HL-60 (cell line): ENCODE measurements around the gene SLA2.

ENCODE experiments used
- DNase-seq, 2 experiments: peaks; one replicate each; pipeline ENCODE4 v3.0.0-alpha.2; 2010 to 2020; ENCODE audit warnings: low read depth in 1 of 2, low spot score in 1 of 2
- H3K27ac ChIP-seq: fragments of 250-450 bp; sonication (Bioruptor Pico); replicated peaks from 2 replicates; pipeline ENCODE4 v1.5.1; 2020; ENCODE audit warnings: mild to moderate bottlenecking, moderate library complexity
- H3K27me3 ChIP-seq: fragments of 250-450 bp; sonication (Bioruptor Pico); 2 replicates; pipeline ENCODE4 v1.5.1; 2021; ENCODE audit warnings: mild to moderate bottlenecking, moderate library complexity; ENCODE audit not compliant: insufficient read depth, poor library complexity, severe bottlenecking
- H3K4me3 ChIP-seq: replicated peaks from 2 replicates; pipeline ENCODE4 v1.5.1; 2011; ENCODE audit warnings: mild to moderate bottlenecking, control low read depth, low read length; ENCODE audit not compliant: insufficient read depth
- GABPA ChIP-seq: IDR thresholded peaks from 2 replicates; pipeline ENCODE4 v1.6.1; 2012; ENCODE audit warnings: low read depth
- POLR2AphosphoS5 ChIP-seq: IDR thresholded peaks from 2 replicates; pipeline ENCODE4 v1.6.1; 2012; ENCODE audit warnings: low read depth
- SPI1 ChIP-seq: IDR thresholded peaks from 2 replicates; pipeline ENCODE4 v1.6.1; 2012; ENCODE audit warnings: low read depth, mild to moderate bottlenecking, borderline replicate concordance
- TF ChIP-seq, protein P1 (sequence below): IDR thresholded peaks from one replicate; pipeline ENCODE4 v1.5.1; 2011; ENCODE audit warnings: low read length, control low read depth, inconsistent platforms; ENCODE audit not compliant: insufficient read depth
- TF ChIP-seq, protein P2 (sequence below): IDR thresholded peaks from 2 replicates; pipeline ENCODE4 v1.6.1; 2012; ENCODE audit warnings: low read depth; ENCODE audit not compliant: insufficient replicate concordance

Gene SLA2

DNA sequence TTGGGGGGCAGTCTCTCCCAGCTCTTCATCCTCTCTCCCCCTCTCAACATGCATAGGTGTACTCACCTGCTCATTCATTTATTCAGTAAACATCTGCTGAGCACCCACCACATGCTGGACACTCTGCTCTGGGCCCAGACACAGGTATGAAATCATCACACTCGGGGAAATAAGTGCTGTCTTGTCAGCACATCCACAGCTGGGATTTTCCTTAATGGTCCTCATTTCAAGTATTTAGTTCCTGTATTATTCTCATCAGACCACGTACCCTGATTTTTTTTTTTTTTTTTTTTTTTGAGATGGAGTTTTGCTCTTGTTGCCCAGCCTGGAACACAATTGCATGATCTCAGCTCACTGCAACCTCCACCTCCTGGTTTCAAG, 21.1 kb downstream of the SLA2 start:
- no peak for DNase-seq
- H3K27me3 ChIP-seq: no peaks in the 10 kb centered on the region
- no peak for TF ChIP-seq GABPA
- no peak for TF ChIP-seq SPI1
- TF ChIP-seq, protein P1, sequence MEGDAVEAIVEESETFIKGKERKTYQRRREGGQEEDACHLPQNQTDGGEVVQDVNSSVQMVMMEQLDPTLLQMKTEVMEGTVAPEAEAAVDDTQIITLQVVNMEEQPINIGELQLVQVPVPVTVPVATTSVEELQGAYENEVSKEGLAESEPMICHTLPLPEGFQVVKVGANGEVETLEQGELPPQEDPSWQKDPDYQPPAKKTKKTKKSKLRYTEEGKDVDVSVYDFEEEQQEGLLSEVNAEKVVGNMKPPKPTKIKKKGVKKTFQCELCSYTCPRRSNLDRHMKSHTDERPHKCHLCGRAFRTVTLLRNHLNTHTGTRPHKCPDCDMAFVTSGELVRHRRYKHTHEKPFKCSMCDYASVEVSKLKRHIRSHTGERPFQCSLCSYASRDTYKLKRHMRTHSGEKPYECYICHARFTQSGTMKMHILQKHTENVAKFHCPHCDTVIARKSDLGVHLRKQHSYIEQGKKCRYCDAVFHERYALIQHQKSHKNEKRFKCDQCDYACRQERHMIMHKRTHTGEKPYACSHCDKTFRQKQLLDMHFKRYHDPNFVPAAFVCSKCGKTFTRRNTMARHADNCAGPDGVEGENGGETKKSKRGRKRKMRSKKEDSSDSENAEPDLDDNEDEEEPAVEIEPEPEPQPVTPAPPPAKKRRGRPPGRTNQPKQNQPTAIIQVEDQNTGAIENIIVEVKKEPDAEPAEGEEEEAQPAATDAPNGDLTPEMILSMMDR: no peak
- TF ChIP-seq POLR2AphosphoS5: no peak
- TF ChIP-seq, protein P2, sequence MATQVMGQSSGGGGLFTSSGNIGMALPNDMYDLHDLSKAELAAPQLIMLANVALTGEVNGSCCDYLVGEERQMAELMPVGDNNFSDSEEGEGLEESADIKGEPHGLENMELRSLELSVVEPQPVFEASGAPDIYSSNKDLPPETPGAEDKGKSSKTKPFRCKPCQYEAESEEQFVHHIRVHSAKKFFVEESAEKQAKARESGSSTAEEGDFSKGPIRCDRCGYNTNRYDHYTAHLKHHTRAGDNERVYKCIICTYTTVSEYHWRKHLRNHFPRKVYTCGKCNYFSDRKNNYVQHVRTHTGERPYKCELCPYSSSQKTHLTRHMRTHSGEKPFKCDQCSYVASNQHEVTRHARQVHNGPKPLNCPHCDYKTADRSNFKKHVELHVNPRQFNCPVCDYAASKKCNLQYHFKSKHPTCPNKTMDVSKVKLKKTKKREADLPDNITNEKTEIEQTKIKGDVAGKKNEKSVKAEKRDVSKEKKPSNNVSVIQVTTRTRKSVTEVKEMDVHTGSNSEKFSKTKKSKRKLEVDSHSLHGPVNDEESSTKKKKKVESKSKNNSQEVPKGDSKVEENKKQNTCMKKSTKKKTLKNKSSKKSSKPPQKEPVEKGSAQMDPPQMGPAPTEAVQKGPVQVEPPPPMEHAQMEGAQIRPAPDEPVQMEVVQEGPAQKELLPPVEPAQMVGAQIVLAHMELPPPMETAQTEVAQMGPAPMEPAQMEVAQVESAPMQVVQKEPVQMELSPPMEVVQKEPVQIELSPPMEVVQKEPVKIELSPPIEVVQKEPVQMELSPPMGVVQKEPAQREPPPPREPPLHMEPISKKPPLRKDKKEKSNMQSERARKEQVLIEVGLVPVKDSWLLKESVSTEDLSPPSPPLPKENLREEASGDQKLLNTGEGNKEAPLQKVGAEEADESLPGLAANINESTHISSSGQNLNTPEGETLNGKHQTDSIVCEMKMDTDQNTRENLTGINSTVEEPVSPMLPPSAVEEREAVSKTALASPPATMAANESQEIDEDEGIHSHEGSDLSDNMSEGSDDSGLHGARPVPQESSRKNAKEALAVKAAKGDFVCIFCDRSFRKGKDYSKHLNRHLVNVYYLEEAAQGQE: no peak
- H3K27ac ChIP-seq: no peak overlapping the region
- H3K4me3 ChIP-seq: no peak overlapping the region

- Histone ChIP-seq H3K4me3 (no peak overlapping the region), H3K27ac (no peak overlapping the region), H3K27me3 (no peaks in the 10 kb centered on the region)
- DNase-seq: no peak
- no peak for TF ChIP-seq SPI1
- no peak for TF ChIP-seq POLR2AphosphoS5
- TF ChIP-seq, protein P2: no peak
- no peak for TF ChIP-seq GABPA
- TF ChIP-seq, protein P1: no peak
Observed at GRCh38 chr20:36624068-36624943, 21.7 kb downstream of the SLA2 start.

- no peak for DNase-seq
- H3K27ac ChIP-seq: no peak overlapping the region
- no peak overlapping the region for H3K4me3 ChIP-seq
- TF ChIP-seq, protein P1: no peak
- TF ChIP-seq, protein P2: no peak
- no peaks in the 10 kb centered on the region for H3K27me3 ChIP-seq
Observed at GRCh38 chr20:36623444-36623843, 22.6 kb downstream of the SLA2 start.
